ENCODE data around the gene FAM78B. TPM values are rescaled to one million over a fixed set of nuclear protein-coding genes. Genes with fewer than 3 reads are reported as not detected.

FAM78B gene
- total RNA-seq, 1 experiment from 2014 or later: 0.26 TPM

DNA sequence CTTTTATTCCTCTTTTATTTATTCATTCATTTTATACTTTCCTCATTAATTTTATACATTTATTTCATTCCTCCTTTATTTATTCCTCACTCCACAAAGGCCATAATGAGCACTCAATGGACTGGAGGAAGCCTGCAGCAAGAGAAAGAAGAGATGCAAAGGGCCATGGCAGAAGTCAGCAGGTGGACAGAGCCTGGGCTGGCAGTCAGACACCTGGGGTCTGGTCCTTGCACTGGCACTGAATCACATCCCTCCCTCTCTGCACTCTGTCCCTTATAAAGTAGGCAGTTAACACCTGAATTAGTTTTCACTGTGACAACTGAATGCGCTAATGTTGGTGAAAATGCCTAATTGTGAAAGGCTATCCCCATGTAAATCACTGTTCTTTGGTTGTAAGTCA, 38.6 kb downstream of the FAM78B start:
- H3K79me2 ChIP-seq (ENCODE audit: low read length): no peaks in the 10 kb centered on the region
- no peak overlapping the region for H3K27ac ChIP-seq (ENCODE audit: low read length)
- H4K20me1 ChIP-seq (ENCODE audit: low read length): no peaks in the 10 kb centered on the region
- H3K4me1 ChIP-seq (ENCODE audit: insufficient read depth, low read length): no peaks in the 10 kb centered on the region
- ChIA-PET POLR2A (ENCODE audit: unreplicated experiment) (no interaction called here), CTCF (no interaction called here)
- no peak overlapping the region for H2AFZ ChIP-seq (ENCODE audit: low read length)
- intact Hi-C loops (cut with micrococcal nuclease): no loop called here
- DNase-seq (no peak), ATAC-seq (no peak)
- no peak overlapping the region for H3K4me2 ChIP-seq (ENCODE audit: low read length)
- no peaks in the 10 kb centered on the region for H3K9me3 ChIP-seq (ENCODE audit: low read length)
- H3K36me3 ChIP-seq (ENCODE audit: low read depth, low read length): no peaks in the 10 kb centered on the region
- TF ChIP-seq EZH2phosphoT487 (IDR thresholded peaks at IDR 0.05; ENCODE audit: borderline replicate concordance, low read length) (no peak), EZH2 (IDR thresholded peaks at IDR 0.05; ENCODE audit: low read length, unreplicated experiment) (no peak)
- TF ChIP-seq, protein P1, sequence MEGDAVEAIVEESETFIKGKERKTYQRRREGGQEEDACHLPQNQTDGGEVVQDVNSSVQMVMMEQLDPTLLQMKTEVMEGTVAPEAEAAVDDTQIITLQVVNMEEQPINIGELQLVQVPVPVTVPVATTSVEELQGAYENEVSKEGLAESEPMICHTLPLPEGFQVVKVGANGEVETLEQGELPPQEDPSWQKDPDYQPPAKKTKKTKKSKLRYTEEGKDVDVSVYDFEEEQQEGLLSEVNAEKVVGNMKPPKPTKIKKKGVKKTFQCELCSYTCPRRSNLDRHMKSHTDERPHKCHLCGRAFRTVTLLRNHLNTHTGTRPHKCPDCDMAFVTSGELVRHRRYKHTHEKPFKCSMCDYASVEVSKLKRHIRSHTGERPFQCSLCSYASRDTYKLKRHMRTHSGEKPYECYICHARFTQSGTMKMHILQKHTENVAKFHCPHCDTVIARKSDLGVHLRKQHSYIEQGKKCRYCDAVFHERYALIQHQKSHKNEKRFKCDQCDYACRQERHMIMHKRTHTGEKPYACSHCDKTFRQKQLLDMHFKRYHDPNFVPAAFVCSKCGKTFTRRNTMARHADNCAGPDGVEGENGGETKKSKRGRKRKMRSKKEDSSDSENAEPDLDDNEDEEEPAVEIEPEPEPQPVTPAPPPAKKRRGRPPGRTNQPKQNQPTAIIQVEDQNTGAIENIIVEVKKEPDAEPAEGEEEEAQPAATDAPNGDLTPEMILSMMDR (conservative IDR thresholded peaks at IDR 0.05; ENCODE audit: low read depth, low read length): no peak
- no peaks in the 10 kb centered on the region for H3K9me2 ChIP-seq (replicated peaks; ENCODE audit: low read length)
- H3K9ac ChIP-seq (ENCODE audit: low read length): no peak overlapping the region
- BruUV-seq (replicated peaks): no TSS peak
- no peak overlapping the region for H3K4me3 ChIP-seq (ENCODE audit: low read length)
- no peaks in the 10 kb centered on the region for H3F3A ChIP-seq (ENCODE audit: low read length, unreplicated experiment)
- H3K27me3 ChIP-seq (ENCODE audit: low read length): no peaks in the 10 kb centered on the region

DNA sequence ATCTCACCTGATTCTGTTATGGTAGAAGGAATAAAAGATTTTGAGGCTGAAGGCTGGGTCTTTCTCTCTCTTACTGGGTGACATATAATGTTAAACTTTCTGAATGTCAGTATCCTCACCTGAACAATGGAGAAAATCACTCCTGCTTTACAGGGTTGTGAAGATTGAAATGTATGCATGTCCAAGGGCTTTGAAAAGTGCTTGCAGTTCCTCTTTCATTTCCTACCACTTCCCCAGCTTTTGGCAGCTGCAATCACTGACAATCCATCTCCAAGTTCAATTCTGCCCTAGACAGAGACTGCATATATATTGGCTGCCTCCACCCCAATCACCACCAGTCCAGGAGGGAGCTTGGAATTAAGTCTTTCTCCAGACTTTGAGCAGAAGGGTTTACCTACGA, 39.8 kb downstream of the FAM78B start:
- intact Hi-C loops (cut with micrococcal nuclease): no loop called here
- H4K20me1 ChIP-seq (ENCODE audit: low read length): no peaks in the 10 kb centered on the region
- H3K4me2 ChIP-seq (ENCODE audit: low read length): no peak overlapping the region
- no peak overlapping the region for H3K27ac ChIP-seq (ENCODE audit: low read length)
- H3K4me3 ChIP-seq (ENCODE audit: low read length): no peak overlapping the region
- H3K9me3 ChIP-seq (ENCODE audit: low read length): no peaks in the 10 kb centered on the region
- H3K27me3 ChIP-seq (ENCODE audit: low read length): no peaks in the 10 kb centered on the region
- POLR2A ChIA-PET (ENCODE audit: unreplicated experiment): no interaction called here
- no peaks in the 10 kb centered on the region for H3K79me2 ChIP-seq (ENCODE audit: low read length)
- H2AFZ ChIP-seq (ENCODE audit: low read length): no peak overlapping the region
- CTCF ChIA-PET: no interaction called here
- BruUV-seq (replicated peaks): no TSS peak
- H3K4me1 ChIP-seq (ENCODE audit: insufficient read depth, low read length): no peaks in the 10 kb centered on the region
- no peak overlapping the region for H3K9ac ChIP-seq (ENCODE audit: low read length)
- no peak for DNase-seq
- H3K36me3 ChIP-seq (ENCODE audit: low read depth, low read length): no peaks in the 10 kb centered on the region
- TF ChIP-seq, protein P1 (conservative IDR thresholded peaks at IDR 0.05; ENCODE audit: low read depth, low read length): no peak
- TF ChIP-seq EZH2phosphoT487 (IDR thresholded peaks at IDR 0.05; ENCODE audit: borderline replicate concordance, low read length) (no peak), EZH2 (IDR thresholded peaks at IDR 0.05; ENCODE audit: low read length, unreplicated experiment) (no peak)
- no peak for ATAC-seq
- no peaks in the 10 kb centered on the region for H3F3A ChIP-seq (ENCODE audit: low read length, unreplicated experiment)
- no peaks in the 10 kb centered on the region for H3K9me2 ChIP-seq (replicated peaks; ENCODE audit: low read length)

DNA sequence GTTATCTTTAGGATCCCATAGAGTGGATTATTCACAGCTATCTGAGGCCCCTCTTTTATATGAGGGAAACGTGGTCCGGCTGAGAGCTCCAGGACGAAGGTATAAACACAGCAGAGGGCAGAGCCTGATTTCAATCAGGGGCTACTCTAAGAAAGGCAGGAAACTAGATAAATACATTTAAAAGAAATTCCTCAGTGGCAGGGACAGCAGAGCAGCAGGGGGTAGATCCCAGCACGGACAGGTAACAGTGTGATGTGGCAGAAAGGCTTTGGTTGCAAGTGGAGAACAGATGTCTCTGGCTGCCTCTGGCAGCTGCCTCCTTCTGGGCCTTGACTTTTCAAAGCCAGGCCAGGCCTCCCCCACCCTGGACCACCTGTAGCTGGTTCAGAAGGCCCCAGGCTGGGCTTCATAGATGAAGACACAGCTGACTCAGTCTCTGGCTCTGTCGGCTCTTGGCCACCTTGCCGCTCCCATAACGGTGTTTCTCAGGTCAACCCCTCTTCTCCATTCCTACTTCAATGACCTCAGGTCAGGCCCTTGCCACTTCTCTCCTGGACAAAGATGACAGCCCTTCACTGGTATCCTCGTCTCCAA, 43.8 kb downstream of the FAM78B start:
- no peak overlapping the region for H3K4me2 ChIP-seq (ENCODE audit: low read length)
- no peak overlapping the region for H3K27ac ChIP-seq (ENCODE audit: low read length)
- H3F3A ChIP-seq (ENCODE audit: low read length, unreplicated experiment): no peaks in the 10 kb centered on the region
- DNase-seq (no peak), ATAC-seq (no peak)
- TF ChIP-seq, protein P1 (conservative IDR thresholded peaks at IDR 0.05; ENCODE audit: low read depth, low read length): no peak
- TF ChIP-seq EZH2 (IDR thresholded peaks at IDR 0.05; ENCODE audit: low read length, unreplicated experiment) (no peak), EZH2phosphoT487 (IDR thresholded peaks at IDR 0.05; ENCODE audit: borderline replicate concordance, low read length) (no peak)
- H3K4me3 ChIP-seq (ENCODE audit: low read length): no peak overlapping the region
- H2AFZ ChIP-seq (ENCODE audit: low read length): no peak overlapping the region
- intact Hi-C loops (cut with micrococcal nuclease): no loop called here
- ChIA-PET CTCF (no interaction called here), POLR2A (ENCODE audit: unreplicated experiment) (no interaction called here)
- no peaks in the 10 kb centered on the region for H3K9me3 ChIP-seq (ENCODE audit: low read length)
- no peaks in the 10 kb centered on the region for H3K79me2 ChIP-seq (ENCODE audit: low read length)
- H3K9ac ChIP-seq (ENCODE audit: low read length): no peak overlapping the region
- H3K9me2 ChIP-seq (replicated peaks; ENCODE audit: low read length): no peaks in the 10 kb centered on the region
- no TSS peak for BruUV-seq (replicated peaks)
- no peaks in the 10 kb centered on the region for H3K4me1 ChIP-seq (ENCODE audit: insufficient read depth, low read length)
- no peaks in the 10 kb centered on the region for H3K36me3 ChIP-seq (ENCODE audit: low read depth, low read length)
- H3K27me3 ChIP-seq (ENCODE audit: low read length): peaks cover 22% of the 10 kb centered on the region
- H4K20me1 ChIP-seq (ENCODE audit: low read length): no peaks in the 10 kb centered on the region
